ENCODE data around the gene CPB2.

CPB2 gene

DNA sequence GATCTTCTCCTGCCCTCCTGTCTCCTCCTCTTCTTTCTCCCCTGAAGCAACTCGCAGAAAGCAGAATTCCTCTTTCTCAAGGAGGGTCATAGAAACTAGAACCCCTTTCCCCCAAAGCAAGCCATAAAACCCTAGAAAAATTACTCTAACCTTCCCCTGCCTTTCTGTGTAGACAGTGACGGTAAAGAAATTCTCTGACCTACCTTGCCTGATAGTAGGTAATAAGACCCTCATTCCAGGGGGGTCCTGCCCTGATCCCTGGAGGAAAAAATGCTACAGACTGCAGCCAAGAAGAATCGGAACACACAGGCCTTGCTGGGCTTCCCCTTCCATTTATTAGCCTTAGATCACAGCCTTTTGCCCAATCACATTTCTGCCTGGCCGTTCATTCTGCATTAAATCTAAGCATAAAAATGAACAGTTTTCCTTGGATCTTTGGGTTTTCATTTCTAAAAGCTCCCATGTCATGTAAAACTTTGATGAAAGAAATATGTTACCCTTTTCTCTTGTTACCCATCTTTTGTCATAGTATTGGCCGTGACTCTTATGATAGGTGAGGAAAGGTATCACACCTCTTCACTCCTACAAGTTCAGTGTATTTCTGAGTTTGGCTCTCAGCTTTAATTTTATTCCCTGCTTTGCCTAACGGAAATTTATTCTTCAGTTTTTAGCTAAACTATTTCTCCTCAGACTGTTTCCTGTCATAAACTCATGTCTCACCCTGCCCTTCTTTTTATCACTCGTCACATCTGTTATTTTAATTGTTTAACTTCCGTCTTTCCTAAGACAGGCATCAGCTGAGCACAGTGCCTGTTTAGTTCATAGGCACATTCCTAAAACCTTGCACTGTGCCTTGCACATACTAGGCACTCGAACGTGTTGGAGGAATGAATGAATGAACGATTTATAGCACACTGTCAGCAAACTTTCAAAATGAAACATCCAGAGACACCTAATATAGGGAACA is 20.4 kb upstream of the CPB2 start:
- peak in 1 of 2 experiments; percentile 44 for DNase-seq (ENCODE audit: low read depth in 1 of 2, low spot score in 1 of 2)
- in situ Hi-C loops (cut with HindIII; ENCODE audit: low pct_unique_long_range_greater_than_20kb, low sequenced_read_pairs) = no loop called here
- TF ChIP-seq JUND (IDR thresholded peaks at IDR 0.05; ENCODE audit: low read depth) = no peak

DNA sequence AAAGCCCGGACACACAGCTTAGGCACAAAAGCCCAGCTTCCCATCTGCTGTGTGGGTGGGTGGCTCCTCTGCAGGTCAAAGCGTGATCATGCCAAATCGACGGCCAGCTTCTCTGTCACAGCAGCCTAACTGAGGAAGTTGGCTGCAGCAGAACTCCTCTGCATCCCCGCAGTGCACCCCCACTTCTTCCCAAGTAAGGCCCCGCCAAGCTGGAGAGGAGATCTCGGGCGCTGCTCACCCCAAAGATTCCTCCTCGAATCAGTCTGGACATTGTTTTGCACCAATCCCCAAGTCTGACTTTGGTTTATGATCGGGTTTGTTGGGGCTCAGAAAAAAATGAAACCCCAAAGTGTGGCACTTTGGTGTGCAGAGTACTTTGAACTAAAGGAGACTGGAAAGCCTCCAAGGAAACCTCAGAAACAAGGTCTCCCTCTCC is 19.7 kb upstream of the CPB2 start:
- no peak for TF ChIP-seq JUND (IDR thresholded peaks at IDR 0.05; ENCODE audit: low read depth)
- no peak for DNase-seq (ENCODE audit: low read depth in 1 of 2, low spot score in 1 of 2)
- in situ Hi-C loops (cut with HindIII; ENCODE audit: low pct_unique_long_range_greater_than_20kb, low sequenced_read_pairs) = no loop called here

DNA sequence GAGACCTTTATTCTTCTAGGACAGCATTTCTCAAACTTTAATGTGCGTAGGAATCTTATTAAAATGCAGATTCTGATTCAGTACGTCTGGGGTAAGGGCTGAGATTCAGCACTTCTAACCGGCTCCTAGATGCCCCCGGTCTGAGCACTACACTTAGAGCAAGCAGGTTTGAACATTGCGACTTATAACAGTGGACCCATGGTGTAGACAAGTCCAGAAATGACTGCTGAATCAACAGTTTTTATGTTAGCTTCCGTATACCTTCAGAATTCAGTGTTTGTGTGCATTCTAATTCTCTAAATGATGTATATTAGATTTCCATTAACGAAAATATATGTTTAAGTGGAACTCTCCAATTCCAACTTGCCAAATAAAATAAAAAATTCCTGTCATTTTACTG is 17.5 kb upstream of the CPB2 start:
- DNase-seq (ENCODE audit: low read depth in 1 of 2, low spot score in 1 of 2) = no peak
- no peak for TF ChIP-seq JUND (IDR thresholded peaks at IDR 0.05; ENCODE audit: low read depth)
- in situ Hi-C loops (cut with HindIII; ENCODE audit: low pct_unique_long_range_greater_than_20kb, low sequenced_read_pairs) = no loop called here

DNA sequence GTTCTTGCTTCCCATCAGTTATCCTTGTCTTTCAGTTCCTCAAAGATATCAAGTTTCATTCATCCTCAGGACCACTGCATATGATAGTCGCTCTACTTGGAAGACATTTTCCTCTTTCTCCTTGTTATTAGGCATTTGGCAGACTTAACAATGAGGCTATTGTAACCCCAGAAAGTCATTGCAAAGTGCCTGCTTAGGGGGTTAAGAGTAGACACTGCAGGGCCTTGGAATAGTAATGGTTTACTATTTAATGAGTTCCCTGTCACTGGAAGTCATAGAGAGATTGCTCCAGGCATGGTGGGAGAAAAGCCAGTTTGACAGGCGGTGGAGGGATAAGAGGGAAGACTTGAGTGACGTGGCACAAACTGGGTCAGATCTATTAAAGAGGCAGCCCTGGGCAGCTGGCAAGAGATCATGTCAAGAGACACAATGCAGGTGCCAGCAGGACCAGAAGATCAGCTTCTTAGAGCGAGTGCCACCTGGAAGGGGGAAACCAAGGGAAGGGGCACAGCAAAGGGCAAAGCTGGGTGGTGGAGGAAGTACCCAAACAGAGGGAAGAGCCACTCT is 16.8 kb upstream of the CPB2 start:
- no peak for TF ChIP-seq JUND (IDR thresholded peaks at IDR 0.05; ENCODE audit: low read depth)
- DNase-seq (ENCODE audit: low read depth in 1 of 2, low spot score in 1 of 2) = no peak
- in situ Hi-C loops (cut with HindIII; ENCODE audit: low pct_unique_long_range_greater_than_20kb, low sequenced_read_pairs) = no loop called here

DNA sequence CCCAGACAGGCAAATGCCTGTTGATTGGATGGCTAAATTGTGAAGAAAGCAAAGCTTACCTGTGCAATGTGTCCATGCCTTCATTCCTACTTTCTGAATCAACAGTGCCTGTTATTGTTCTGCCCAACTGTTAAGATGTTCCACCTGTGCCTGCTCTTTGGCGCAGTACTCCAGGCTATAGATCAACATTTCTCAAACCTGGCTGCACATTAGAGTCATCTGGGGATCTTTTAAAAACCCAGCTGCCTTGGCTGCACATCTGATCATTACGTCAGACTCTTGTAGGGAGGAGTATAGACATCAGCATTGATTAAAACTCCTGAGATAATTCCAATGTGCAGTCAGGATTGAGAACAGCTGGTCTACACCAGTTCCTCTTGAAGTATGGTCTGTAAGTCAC is 16.2 kb upstream of the CPB2 start:
- in situ Hi-C loops (cut with HindIII; ENCODE audit: low pct_unique_long_range_greater_than_20kb, low sequenced_read_pairs) = no loop called here
- no peak for DNase-seq (ENCODE audit: low read depth in 1 of 2, low spot score in 1 of 2)
- no peak for TF ChIP-seq JUND (IDR thresholded peaks at IDR 0.05; ENCODE audit: low read depth)

DNA sequence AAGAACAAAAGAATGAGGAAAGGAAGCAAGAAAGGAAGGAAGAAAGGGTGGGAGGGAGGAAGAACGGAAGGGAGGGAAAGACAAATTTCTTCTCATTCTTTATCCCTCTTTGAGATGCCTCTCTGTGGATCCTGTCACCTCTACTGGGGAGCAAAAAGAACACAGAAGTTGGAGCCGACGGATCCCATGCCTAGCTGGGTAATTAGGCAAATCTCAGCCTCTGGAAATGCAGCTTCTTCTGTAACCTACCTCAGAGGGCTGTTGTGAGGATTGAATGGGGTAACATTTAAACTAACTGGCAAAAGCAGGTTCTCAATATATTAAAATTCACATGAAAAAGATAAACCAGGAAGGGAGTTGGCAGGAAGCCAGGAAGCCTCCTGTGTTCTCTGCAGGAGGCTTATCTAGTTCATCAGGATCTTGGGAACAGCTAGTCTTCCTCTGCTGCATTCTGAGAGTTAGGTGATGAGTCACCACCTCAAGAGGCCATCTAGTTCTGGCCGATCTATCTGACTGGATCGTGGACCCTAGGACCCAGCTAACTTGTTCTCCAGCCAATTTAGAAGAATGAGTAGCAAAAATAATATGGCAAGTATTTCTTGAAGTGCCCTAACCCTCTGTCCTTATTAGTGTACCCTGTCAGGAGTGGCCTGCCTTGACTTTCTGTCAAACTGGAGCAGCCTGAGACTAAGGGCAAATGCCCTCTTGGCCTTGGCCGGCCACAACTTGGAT is 15.2 kb upstream of the CPB2 start:
- no peak; the same call in 1 of the 2 replicates for TF ChIP-seq JUND (IDR thresholded peaks at IDR 0.05; ENCODE audit: low read depth)
- DNase-seq (ENCODE audit: low read depth in 1 of 2, low spot score in 1 of 2) = peak in 1 of 2 experiments; percentile 28
- in situ Hi-C loops (cut with HindIII; ENCODE audit: low pct_unique_long_range_greater_than_20kb, low sequenced_read_pairs) = no loop called here

DNA sequence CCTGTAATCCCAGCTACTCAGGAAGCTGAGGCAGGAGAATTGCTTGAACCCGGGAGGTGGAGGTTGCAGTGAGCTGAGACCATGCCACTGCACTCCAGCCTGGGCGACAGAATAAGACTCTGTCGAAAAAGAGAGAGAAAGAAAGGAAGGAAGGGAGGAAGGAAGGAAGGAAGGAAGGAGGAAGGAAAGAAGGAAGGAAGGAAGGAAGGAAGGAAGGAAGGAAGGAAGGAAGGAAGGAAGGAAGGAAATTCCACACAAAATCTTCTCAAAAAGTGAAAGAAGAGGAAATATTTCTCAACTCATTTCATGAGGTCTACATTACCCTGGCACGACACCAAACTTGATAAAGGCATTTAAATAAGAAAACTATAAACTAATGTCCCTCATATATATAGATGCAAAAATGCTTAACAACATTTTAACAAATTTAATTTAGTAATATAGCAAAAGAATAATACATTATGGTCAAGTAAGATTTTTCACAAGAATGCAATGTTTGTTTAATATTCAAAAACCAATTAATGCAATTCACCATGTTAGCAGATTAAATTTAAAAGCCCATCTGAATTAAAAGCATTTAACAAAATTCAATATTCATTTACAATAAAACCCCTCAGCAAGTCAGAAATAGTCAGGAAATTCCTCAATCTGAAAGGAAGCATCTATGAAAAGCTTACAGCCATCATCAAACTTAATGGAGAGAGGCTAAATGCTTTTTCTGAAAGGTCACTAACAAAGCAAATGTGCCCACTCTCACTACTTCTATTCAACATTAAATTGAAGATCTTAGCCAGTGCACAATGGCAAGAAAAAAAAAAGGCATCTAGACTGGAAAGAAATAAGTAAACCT is 12.0 kb upstream of the CPB2 start:
- TF ChIP-seq JUND (IDR thresholded peaks at IDR 0.05; ENCODE audit: low read depth) = no peak
- in situ Hi-C loops (cut with HindIII; ENCODE audit: low pct_unique_long_range_greater_than_20kb, low sequenced_read_pairs) = no loop called here
- DNase-seq (ENCODE audit: low read depth in 1 of 2, low spot score in 1 of 2) = no peak

DNA sequence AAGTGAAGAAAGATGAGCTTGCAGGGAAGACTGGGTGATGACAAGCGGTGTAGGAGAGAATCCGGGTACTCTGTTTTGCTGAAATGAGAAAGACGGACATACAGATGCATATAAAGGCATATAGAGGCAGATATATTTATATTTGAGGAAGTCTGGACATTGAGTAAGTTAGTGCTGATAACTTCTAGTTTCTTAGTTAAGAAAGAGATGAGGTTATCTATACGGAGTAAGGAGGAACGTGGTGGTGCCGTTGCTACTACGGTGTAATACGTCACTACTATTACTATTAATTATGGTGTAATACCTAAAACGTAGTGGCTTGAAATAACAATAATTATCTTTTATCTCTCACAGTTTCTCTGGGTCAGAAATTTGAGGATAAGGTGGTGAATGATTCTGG is 9.8 kb upstream of the CPB2 start:
- TF ChIP-seq JUND (IDR thresholded peaks at IDR 0.05; ENCODE audit: low read depth) = no peak
- no peak for DNase-seq (ENCODE audit: low read depth in 1 of 2, low spot score in 1 of 2)
- in situ Hi-C loops (cut with HindIII; ENCODE audit: low pct_unique_long_range_greater_than_20kb, low sequenced_read_pairs) = no loop called here

DNA sequence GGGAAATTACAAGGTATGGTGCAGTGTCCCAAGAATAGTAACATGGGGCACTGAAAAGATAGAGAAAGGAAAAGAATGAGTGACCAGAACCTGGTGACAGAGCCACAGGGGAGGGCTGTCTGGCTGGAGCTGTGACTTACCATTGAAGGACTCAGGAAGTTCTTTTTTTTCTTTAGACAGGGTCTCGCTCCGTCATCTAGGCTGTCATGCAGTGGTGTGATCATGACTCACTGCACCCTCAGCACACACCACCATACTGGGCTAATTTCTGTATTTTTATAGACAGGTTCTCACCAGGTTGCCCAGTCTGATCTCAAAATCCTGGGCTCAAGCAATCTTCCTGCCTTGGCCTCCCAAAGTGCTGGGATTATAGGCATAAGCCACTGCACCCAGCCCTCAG is 8.8 kb upstream of the CPB2 start:
- in situ Hi-C loops (cut with HindIII; ENCODE audit: low pct_unique_long_range_greater_than_20kb, low sequenced_read_pairs) = no loop called here
- DNase-seq (ENCODE audit: low read depth in 1 of 2, low spot score in 1 of 2) = no peak
- TF ChIP-seq JUND (IDR thresholded peaks at IDR 0.05; ENCODE audit: low read depth) = no peak

DNA sequence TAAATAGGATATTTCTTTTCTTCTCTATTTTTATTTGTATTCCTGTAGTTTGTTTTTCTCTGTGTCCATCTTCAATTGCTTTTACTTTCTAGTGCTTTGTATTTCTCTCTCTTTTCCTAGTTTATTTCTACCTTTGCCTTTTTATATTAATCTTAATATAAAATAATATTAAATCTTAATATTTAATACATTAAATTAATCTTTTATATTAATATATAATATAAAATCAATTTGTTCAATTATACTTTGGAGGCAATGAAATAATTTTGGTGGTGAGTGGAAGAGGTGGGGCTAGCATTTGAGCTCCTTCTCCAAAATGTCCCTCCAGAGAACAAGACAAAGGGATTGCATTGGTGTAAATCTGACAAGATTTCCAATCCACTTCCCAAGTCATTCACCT is 6.3 kb upstream of the CPB2 start:
- no peak for TF ChIP-seq JUND (IDR thresholded peaks at IDR 0.05; ENCODE audit: low read depth)
- no peak for DNase-seq (ENCODE audit: low read depth in 1 of 2, low spot score in 1 of 2)
- in situ Hi-C loops (cut with HindIII; ENCODE audit: low pct_unique_long_range_greater_than_20kb, low sequenced_read_pairs) = no loop called here

DNA sequence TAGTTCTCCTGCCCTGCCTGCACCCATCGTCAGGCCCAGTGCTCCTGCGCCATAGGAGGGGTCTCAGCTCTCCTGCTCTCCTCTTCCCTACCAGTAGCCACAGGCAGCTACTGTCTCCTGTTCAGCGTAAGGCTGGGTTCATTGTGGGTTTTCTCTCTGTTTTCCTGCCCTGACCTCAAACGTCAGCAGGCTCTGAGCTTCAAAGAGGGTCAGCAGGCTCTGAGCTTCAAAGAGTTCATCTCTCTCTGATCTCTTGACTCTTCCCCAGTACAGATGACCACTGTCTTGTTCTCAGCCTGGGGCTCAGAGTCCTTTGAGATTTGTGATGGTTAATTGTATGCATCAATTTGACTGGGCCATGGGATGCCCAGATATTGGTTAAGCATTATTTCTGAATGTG is 4.6 kb upstream of the CPB2 start:
- TF ChIP-seq JUND (IDR thresholded peaks at IDR 0.05; ENCODE audit: low read depth) = no peak

DNA sequence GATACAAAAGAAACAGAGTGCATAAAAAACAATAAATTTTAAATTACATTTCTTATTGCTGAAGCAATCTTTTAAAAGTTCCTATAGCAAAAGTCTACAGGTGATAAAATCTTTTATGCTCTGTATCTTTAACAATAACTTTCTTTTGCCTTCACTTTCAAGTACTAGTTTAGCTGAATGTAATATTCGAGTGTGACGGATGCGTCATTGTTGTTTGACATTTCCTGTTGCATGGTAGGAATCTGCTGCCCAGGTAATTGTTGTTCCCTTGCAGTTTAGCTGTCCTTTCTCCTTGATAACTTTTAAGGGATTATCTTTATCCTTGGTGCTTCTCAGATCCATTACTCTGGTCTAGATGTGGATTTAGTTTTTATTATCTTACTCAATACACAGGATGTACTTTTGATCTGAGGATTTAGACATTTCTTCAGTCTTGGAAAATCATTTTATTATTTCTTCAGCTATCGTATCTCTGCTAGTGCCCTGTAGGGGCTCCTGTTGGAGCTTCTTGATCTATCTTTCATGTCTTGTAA is 2.1 kb upstream of the CPB2 start:
- TF ChIP-seq JUND (IDR thresholded peaks at IDR 0.05; ENCODE audit: low read depth) = no peak
- DNase-seq (ENCODE audit: low read depth in 1 of 2, low spot score in 1 of 2) = no peak
- in situ Hi-C loops (cut with HindIII; ENCODE audit: low pct_unique_long_range_greater_than_20kb, low sequenced_read_pairs) = no loop called here

More for the DNA sequence above, 4.6 kb upstream of the CPB2 start:
- in situ Hi-C loops (cut with HindIII; ENCODE audit: low pct_unique_long_range_greater_than_20kb, low sequenced_read_pairs) = no loop called here
- no peak for DNase-seq (ENCODE audit: low read depth in 1 of 2, low spot score in 1 of 2)
